Measurements from ENCODE around the gene STT3B. TPM values are rescaled to one million over a fixed set of nuclear protein-coding genes. Genes with fewer than 3 reads are reported as not detected.
A peak's percentile ranks its signal among the peaks of the same experiment; 100 is the strongest.

Gene STT3B
- total and polyA plus RNA-seq, 2 of the 13 experiments (the other 11 are each of a cell fraction or from before 2014, with no cell fraction given), result 85.0 to 205 TPM

DNA sequence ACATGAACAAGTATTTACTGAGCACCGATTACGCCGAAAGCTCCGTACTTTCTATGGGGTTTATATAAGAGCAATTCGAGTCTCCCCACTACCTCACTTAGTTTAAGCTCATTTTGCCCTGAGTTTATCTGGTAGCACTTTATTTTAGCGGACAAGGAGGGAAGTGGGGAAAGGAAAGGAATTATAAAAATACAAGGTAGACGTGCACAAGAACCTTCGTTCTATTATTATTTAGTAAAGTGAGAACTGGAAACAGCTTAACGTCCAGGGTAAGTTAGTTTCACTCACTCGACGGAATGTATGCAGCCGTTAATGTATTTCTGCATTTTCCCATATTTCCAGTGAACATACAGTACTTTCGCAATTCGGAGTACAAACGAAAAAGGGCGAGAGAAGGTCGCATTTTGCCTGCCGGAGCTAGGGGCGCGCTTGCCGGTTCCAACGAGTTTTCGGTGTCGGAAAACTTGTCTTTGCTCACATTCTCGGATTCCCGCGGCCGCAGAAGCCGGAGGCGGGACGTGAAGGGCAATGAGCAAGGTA is 1.2 kb upstream of the STT3B start (continued):
- TF ChIP-seq GTF2F1 (IDR thresholded peaks at IDR 0.05; ENCODE audit: low read length) (no peak), BRCA1 (CRISPR knock-in tag; IDR thresholded peaks at IDR 0.05) (no peak), ZNF569 (CRISPR knock-in tag; IDR thresholded peaks at IDR 0.05; ENCODE audit: borderline replicate concordance) (no peak), TP53 (CRISPR knock-in tag; conservative IDR thresholded peaks at IDR 0.05) (no peak), ZNF501 (CRISPR knock-in tag; IDR thresholded peaks at IDR 0.05) (no peak), ZC3H13 (CRISPR knock-in tag; IDR thresholded peaks at IDR 0.05) (no peak; the same call in 1 of the 2 replicates), SAFB2 (CRISPR knock-in tag; IDR thresholded peaks at IDR 0.05; ENCODE audit: borderline replicate concordance, low read depth) (no peak), ASH2L (IDR thresholded peaks at IDR 0.05; ENCODE audit: insufficient read length, low read depth, low read length) (no peak), TCF7 (IDR thresholded peaks at IDR 0.05; ENCODE audit: low read depth) (no peak), ZNF281 (CRISPR knock-in tag; IDR thresholded peaks at IDR 0.05; ENCODE audit: borderline replicate concordance) (no peak), ZNF264 (CRISPR knock-in tag; IDR thresholded peaks at IDR 0.05) (no peak), ZNF570 (CRISPR knock-in tag; IDR thresholded peaks at IDR 0.05; ENCODE audit: borderline replicate concordance) (no peak), ZNF10 (CRISPR knock-in tag; IDR thresholded peaks at IDR 0.05; ENCODE audit: borderline replicate concordance, low read depth) (no peak), PCBP2 (optimal IDR thresholded peaks at IDR 0.05; ENCODE audit: low read depth, low read length, poor library complexity, severe bottlenecking) (no peak), HNRNPLL (IDR thresholded peaks at IDR 0.05; ENCODE audit: low read depth, low read length, poor library complexity, severe bottlenecking) (peak; percentile 84), NCOA5 (CRISPR knock-in tag; IDR thresholded peaks at IDR 0.05) (no peak), ELF4 (CRISPR knock-in tag; IDR thresholded peaks at IDR 0.05; ENCODE audit: borderline replicate concordance) (peak; percentile 13; the same call in 1 of the 2 replicates), ZFP90 (CRISPR knock-in tag; IDR thresholded peaks at IDR 0.05; ENCODE audit: borderline replicate concordance) (no peak), ZNF335 (CRISPR knock-in tag; IDR thresholded peaks at IDR 0.05) (no peak), HNF4G (IDR thresholded peaks at IDR 0.05; ENCODE audit: borderline replicate concordance, low read depth, low read length) (no peak), HNF4G (CRISPR knock-in tag; IDR thresholded peaks at IDR 0.05; ENCODE audit: borderline replicate concordance, low read depth) (no peak; the same call in 1 of the 2 replicates), ZNF777 (CRISPR knock-in tag; IDR thresholded peaks at IDR 0.05) (peak; percentile 80; the same call in 1 of the 2 replicates), ZSCAN5A (CRISPR knock-in tag; IDR thresholded peaks at IDR 0.05; ENCODE audit: borderline replicate concordance) (no peak), EZH2 (conservative IDR thresholded peaks at IDR 0.05; ENCODE audit: low read depth, low read length) (no peak), ZFP37 (CRISPR knock-in tag; IDR thresholded peaks at IDR 0.05; ENCODE audit: borderline replicate concordance) (no peak), BRD4 (CRISPR knock-in tag; IDR thresholded peaks at IDR 0.05) (0 out of 2 replicates have a peak, but pooled peaks have one; percentile 72), ZNF3 (CRISPR knock-in tag; IDR thresholded peaks at IDR 0.05) (no peak)
- TF ChIP-seq, protein P1, sequence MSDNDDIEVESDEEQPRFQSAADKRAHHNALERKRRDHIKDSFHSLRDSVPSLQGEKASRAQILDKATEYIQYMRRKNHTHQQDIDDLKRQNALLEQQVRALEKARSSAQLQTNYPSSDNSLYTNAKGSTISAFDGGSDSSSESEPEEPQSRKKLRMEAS (IDR thresholded peaks at IDR 0.05), result no peak
